Fibroblast of mammary gland (primary cell): ENCODE results near the gene EEIG1.

ENCODE experiments used
- DNase-seq: peaks from one replicate; pipeline ENCODE4 v3.0.0-alpha.2; 2010; ENCODE audit warnings: low read depth
- H3K4me3 ChIP-seq: 2 replicates; pipeline ENCODE4 v1.5.1; 2011; ENCODE audit warnings: low read depth, mild to moderate bottlenecking, low read length, moderate library complexity; ENCODE audit not compliant: control insufficient read depth
- TF ChIP-seq, protein P1 (sequence below): conservative IDR thresholded peaks from 2 replicates; pipeline ENCODE4 v1.5.1; 2011; ENCODE audit warnings: low read depth, low read length, inconsistent platforms; ENCODE audit not compliant: control insufficient read depth, insufficient read depth

EEIG1 gene

DNA sequence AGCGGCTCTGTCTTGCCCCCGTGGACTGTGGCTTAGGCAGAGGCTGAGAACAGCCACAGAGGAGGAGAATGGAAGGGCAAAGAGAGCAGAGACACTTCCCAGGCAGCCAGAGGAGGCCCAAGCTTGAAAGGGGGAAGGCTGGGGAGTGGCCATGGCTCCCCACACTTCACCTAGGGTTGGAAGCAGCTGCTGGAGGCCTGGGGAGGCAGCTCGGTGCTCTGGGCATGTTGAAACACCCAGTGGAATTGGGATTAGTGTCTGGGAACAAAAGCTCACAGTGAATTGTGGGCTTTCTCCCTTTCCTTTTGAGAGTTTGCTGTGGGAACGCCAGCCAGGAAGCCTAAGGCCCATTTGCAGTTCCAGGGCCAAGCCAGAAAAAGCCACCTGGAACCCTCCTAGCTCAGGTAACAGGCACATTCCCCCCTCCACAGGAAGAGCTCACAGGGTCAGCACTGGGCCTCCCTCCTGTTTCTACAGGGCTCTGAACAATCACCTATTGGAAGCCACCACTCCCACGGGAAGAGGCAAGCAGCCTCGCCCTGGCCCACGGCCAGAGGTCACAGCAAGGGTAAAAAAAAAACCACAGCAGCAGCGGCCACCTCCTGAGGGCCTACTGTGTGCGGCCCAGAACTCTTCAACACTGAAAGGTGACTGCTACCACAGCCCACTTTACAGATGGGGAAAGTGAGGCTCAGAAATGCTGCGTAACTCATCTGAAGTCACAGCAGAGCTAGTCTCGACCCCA is 20.2 kb downstream of the EEIG1 start:
- no peak for DNase-seq
- no peak overlapping the region for H3K4me3 ChIP-seq
- TF ChIP-seq, protein P1, sequence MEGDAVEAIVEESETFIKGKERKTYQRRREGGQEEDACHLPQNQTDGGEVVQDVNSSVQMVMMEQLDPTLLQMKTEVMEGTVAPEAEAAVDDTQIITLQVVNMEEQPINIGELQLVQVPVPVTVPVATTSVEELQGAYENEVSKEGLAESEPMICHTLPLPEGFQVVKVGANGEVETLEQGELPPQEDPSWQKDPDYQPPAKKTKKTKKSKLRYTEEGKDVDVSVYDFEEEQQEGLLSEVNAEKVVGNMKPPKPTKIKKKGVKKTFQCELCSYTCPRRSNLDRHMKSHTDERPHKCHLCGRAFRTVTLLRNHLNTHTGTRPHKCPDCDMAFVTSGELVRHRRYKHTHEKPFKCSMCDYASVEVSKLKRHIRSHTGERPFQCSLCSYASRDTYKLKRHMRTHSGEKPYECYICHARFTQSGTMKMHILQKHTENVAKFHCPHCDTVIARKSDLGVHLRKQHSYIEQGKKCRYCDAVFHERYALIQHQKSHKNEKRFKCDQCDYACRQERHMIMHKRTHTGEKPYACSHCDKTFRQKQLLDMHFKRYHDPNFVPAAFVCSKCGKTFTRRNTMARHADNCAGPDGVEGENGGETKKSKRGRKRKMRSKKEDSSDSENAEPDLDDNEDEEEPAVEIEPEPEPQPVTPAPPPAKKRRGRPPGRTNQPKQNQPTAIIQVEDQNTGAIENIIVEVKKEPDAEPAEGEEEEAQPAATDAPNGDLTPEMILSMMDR, result no peak

DNA sequence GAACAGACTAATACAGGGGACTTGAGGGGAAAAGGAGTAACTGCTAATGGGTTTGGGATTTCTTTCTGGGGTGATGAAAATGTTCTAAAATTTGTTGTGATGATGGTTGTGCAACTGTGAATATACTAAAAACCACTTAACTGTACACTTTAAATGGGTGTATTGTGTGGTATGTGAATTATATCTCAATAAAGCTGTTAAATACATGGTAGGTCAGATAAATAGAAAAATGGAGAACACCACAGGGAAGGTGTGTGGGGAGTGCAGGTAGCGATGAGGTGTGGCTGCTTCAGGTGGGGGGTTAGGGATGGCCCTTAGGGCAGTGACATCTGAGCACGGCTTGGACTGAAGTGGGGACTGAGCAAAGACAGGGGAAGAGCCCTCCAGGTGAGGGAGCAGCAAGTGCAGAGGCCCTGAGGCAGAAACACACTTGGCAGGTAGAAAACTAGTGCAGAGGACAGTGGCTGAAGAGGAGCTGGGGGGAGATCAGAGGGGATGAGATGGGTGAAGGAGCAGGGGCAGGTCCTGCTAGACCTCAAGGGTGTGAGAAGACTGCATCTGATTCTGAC is 20.9 kb downstream of the EEIG1 start:
- H3K4me3 ChIP-seq, result no peak overlapping the region
- TF ChIP-seq, protein P1, result no peak
- no peak for DNase-seq

DNA sequence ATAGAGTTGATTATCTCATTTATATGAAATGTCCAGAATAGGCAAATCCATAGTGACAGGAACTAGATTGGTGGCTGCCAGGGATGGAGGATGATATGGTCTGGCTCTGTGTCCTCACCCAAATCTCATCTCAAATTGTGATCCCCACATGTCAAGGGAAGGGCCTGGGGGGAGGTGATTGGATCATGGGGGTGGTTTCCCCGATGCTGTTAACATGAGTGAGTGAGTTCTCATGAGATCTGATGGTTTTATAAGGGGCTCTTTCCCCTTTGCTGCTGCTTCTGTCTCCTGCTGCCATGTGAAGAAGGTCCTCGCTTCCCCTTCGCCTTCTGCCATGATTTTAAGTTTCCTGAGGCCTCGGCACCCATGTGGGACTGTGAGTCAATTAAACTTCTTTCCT is 21.4 kb downstream of the EEIG1 start:
- DNase-seq, result no peak
- TF ChIP-seq, protein P1, result no peak
- no peak overlapping the region for H3K4me3 ChIP-seq

DNA sequence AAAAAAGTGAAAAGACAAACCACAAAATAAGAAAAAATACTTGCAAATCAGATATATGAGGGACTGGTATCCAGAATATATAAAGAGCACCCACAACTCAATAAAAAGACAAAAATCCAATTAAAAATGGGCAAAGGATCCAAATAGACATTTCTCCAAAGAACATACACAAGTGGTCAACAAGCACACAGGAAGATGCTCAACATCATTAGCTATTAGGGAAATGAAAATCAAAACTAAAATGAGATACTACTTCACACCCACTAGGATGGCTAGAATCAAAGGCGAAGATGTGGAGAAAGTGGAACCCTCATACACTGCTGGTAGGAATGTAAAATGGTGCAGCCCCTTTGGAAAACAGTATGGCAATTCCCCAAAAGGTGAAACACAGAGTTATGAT is 22.1 kb downstream of the EEIG1 start:
- TF ChIP-seq, protein P1, result no peak

DNA sequence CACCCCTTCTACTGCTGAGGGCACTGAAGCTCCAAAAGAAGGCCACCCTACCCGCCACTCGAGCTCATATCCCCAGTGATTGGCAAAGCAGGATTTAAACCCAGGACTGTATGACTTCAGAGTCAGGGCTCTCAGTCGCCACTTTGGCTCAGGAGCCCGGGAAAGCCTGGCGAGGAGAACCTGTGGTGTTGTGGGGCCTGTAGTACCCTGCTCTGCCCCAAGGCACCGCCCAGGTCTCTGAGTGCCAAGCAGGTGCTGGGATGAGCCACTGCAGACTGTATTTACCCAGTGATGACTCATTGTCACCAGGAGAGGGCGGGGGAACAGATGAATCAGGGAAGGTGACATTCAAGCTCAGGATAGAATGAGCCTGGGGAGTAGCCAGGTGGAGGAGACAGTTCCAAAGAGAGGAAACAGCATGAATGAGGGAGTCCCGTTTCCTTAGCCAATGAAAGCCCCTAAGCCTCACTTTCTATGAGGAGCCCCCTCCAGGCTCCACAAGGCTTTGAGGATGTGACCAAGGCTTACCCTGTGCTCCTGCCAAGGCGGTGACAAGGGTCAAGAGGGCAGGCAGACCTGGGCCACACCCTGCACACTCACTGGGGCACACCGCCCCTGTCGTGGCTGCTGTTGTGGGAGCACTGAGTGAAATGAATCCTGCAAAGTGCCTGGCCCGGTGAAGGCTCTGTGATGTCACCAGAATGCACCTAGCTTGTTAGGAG is 25.3 kb downstream of the EEIG1 start:
- DNase-seq, result peak; percentile 57
- TF ChIP-seq, protein P1, result no peak
- H3K4me3 ChIP-seq, result no peak overlapping the region

More for the DNA sequence above, 22.1 kb downstream of the EEIG1 start:
- no peak for DNase-seq
- no peak overlapping the region for H3K4me3 ChIP-seq

DNA sequence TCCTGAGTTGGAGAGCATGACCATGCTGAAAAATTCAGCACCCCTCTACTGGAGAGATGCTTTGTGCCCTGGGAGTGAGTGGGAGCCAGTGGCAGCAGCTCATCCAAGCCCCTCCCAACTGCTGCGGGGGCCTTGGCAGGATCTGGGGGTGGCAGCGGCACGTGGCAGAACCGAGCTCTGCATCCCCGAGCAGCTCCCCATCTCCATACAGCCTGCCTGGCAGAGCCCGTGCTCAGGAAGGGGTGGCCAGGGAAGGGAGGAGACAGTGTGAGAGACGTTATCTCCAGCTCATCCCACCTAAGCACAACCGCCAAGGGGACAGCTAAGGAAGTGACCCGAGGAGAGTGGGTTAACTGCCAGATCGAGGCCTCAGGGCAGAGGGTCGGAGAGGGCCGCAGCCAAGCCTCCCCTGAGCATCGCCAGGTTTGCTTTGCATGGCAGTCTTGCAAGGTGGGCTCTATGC is 25.9 kb downstream of the EEIG1 start:
- TF ChIP-seq, protein P1, result no peak
- DNase-seq, result no peak
- no peak overlapping the region for H3K4me3 ChIP-seq
